Activated CD8-positive, alpha-beta T cell treated with anti-CD3 and anti-CD28 coated beads for 36 hours (primary cell): ENCODE measurements around the gene UMOD. TPM values are rescaled to one million over a fixed set of nuclear protein-coding genes. Genes with fewer than 3 reads are reported as not detected.

Source experiments
- ATAC-seq: fragments of 200-7000 bp; cut with Tn5 transposase; one replicate; pipeline ENCODE4 v1.10.0; 2021; ENCODE audit warnings: mild to moderate bottlenecking, moderate library complexity
- CTCF ChIA-PET: fragments of 350-600 bp; sonication (Branson Sonifier 250); formaldehyde crosslinking; loops from one replicate; lab custom pipeline; 2021; ENCODE audit warnings: antibody characterized with exemption; lab: Charles Lee
- POLR2A ChIA-PET: fragments of 350-600 bp; sonication (Branson Sonifier 250); formaldehyde crosslinking; loops from one replicate; lab custom pipeline; 2021; ENCODE audit warnings: antibody characterized with exemption; lab: Charles Lee
- DNase-seq: peaks from one replicate; pipeline ENCODE4 v3.0.0-alpha.2; 2020
- H3K27ac Mint-ChIP-seq: one replicate; pipeline ENCODE4 v1.8.0; 2021; ENCODE audit warnings: mild to moderate bottlenecking, mixed read lengths
- H3K27me3 Mint-ChIP-seq: one replicate; pipeline ENCODE4 v1.8.0; 2021; ENCODE audit warnings: mixed read lengths
- H3K36me3 Mint-ChIP-seq: one replicate; pipeline ENCODE4 v1.8.0; 2021; ENCODE audit warnings: low read depth, mixed read lengths
- H3K4me1 Mint-ChIP-seq: one replicate; pipeline ENCODE4 v1.8.0; 2021; ENCODE audit warnings: low read depth, mixed read lengths
- H3K4me3 Mint-ChIP-seq: one replicate; pipeline ENCODE4 v1.8.0; 2021; ENCODE audit warnings: mild to moderate bottlenecking, moderate library complexity, mixed read lengths
- H3K9me3 Mint-ChIP-seq: one replicate; pipeline ENCODE4 v1.8.0; 2021; ENCODE audit warnings: mixed read lengths
- intact Hi-C: fragments of 100-400 bp; cut with micrococcal nuclease; formaldehyde crosslinking; loops from one replicate; pipeline ENCODE4 v1.10.0; 2022
- total RNA-seq, 2 experiments: library from RNA; stranded (reverse); gene quantifications; one replicate each; pipeline ENCODE4 v1.2.3, GENCODE V29; 2021
- TF ChIP-seq, protein P1 (sequence below): fragments of 200-600 bp; IDR thresholded peaks from one replicate; pipeline ENCODE4 v1.8.0; 2022; ENCODE audit warnings: antibody characterized with exemption, mild to moderate bottlenecking

Gene UMOD
- total RNA-seq, 2 experiments from 2014 or later: not detected

DNA sequence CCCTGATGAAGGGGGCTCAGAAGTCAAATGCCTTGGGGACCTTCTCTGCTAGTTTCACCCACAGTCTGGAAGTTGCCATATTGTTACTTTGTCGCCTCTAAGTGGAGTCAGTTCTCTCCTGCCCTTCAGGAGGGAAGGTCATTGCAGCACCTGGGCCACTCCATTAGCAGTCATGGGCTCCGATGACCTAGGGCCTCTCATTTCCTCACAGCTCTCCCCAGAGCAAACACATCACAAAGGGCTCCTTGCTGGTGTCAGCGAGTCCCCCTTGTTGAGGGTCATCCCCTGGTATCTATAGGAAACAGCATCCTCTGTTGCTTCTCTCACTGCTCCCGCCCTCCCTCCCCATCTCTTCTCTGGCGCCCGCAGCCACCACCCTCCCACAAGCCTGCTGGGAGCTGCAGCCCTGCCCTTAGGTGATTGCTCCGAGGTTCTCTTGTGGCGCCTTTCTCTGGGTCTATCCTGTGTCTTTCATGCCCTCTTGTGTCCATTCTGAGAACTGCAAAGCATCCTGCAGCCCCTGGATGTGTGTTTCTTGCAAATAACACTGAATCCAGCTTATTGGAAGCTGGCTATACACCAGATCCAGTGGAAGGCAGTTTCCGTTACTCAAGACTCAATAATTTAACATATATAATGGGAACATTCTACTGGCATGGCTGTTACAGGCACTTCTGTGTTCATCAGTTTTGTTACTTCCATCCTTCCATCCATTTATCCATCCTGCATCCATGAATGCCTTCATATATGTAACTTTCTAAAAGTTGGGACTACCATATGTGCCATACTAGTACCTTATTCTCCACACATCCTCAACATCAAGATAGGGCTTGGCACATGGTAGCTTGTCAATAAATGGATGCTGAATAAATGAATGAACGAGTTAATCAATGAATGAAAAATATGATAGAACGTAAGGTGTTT lies 30.9 kb upstream of the UMOD start:
- H3K27me3 Mint-ChIP-seq: peaks cover 17% of the 10 kb centered on the region
- no peaks in the 10 kb centered on the region for H3K36me3 Mint-ChIP-seq
- no peak overlapping the region for H3K4me3 Mint-ChIP-seq
- H3K9me3 Mint-ChIP-seq: no peaks in the 10 kb centered on the region
- ChIA-PET CTCF (interaction anchor here (0.8 to 4.9 kb wide), 9 partner anchors 9 to 536 kb away, joined by 3 to 106 read pairs (median 5); no protein-coding TSS in a partner anchor), POLR2A (interaction anchor here (0.5 kb wide), 1 partner anchor 409 kb away, joined by 3 read pairs; no protein-coding TSS in a partner anchor)
- DNase-seq (peak; percentile 65), ATAC-seq (peak; percentile 88)
- intact Hi-C loops: loop anchor here (5.0 kb wide), 1 partner anchor 476 kb away; no protein-coding TSS in a partner anchor
- H3K4me1 Mint-ChIP-seq: no peaks in the 10 kb centered on the region
- TF ChIP-seq, protein P1, sequence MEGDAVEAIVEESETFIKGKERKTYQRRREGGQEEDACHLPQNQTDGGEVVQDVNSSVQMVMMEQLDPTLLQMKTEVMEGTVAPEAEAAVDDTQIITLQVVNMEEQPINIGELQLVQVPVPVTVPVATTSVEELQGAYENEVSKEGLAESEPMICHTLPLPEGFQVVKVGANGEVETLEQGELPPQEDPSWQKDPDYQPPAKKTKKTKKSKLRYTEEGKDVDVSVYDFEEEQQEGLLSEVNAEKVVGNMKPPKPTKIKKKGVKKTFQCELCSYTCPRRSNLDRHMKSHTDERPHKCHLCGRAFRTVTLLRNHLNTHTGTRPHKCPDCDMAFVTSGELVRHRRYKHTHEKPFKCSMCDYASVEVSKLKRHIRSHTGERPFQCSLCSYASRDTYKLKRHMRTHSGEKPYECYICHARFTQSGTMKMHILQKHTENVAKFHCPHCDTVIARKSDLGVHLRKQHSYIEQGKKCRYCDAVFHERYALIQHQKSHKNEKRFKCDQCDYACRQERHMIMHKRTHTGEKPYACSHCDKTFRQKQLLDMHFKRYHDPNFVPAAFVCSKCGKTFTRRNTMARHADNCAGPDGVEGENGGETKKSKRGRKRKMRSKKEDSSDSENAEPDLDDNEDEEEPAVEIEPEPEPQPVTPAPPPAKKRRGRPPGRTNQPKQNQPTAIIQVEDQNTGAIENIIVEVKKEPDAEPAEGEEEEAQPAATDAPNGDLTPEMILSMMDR: peak; percentile 81
- no peak overlapping the region for H3K27ac Mint-ChIP-seq

- Mint-ChIP-seq H3K4me1 (no peaks in the 10 kb centered on the region), H3K9me3 (no peaks in the 10 kb centered on the region), H3K27me3 (peaks cover 14% of the 10 kb centered on the region), H3K4me3 (no peak overlapping the region), H3K36me3 (no peaks in the 10 kb centered on the region), H3K27ac (no peak overlapping the region)
- CTCF ChIA-PET: interaction anchor here (1.3 to 4.9 kb wide), 4 partner anchors 8 to 475 kb away, joined by 5 to 106 read pairs (median 21); no protein-coding TSS in a partner anchor
- ATAC-seq: no peak
- no peak for DNase-seq
- TF ChIP-seq, protein P1: no peak
- POLR2A ChIA-PET: no interaction called here
- intact Hi-C loops: loop anchor here (5.0 kb wide), 1 partner anchor 475 kb away; no protein-coding TSS in a partner anchor
These were observed 29.9 kb upstream of the UMOD start for GRCh38 chr16:20382202-20382948.

DNA sequence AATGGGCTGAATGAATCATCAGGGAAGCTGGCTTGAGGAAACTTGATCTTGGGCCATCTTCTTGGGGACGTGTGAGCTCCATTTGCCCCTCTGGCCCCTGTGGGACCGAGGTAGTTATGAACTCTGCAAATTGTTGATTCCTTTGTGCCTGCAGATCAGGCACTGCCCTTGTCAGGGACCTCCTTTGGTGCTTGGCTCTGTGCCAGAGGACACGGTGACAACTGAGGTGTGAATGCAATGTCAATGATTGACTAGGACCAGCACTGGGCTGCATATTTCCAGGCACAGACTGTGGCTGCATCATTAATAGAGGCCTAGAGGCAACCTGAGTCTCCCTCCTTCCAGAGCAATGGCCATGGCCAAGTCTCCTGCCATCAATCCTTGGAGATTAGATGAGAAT lies 28.3 kb upstream of the UMOD start:
- CTCF ChIA-PET: interaction anchor here (1.4 kb wide), 1 partner anchor 473 kb away, joined by 4 read pairs; no protein-coding TSS in a partner anchor
- intact Hi-C loops: loop anchor here (5.0 kb wide), 1 partner anchor 473 kb away; no protein-coding TSS in a partner anchor
- no peak for ATAC-seq

GRCh38 chr16:20377181-20377580 lies 24.7 kb upstream of the UMOD start:
- POLR2A ChIA-PET: no interaction called here
- H3K9me3 Mint-ChIP-seq: no peaks in the 10 kb centered on the region
- H3K4me3 Mint-ChIP-seq: no peak overlapping the region
- no peak overlapping the region for H3K27ac Mint-ChIP-seq
- TF ChIP-seq, protein P1: no peak
- intact Hi-C loops: no loop called here
- no peak for DNase-seq
- H3K27me3 Mint-ChIP-seq: peaks cover 4% of the 10 kb centered on the region
- H3K36me3 Mint-ChIP-seq: no peaks in the 10 kb centered on the region
- no peak for ATAC-seq
- CTCF ChIA-PET: interaction anchor here (0.6 to 2.7 kb wide), 3 partner anchors 8 to 474 kb away, joined by 3 to 21 read pairs (median 3); no protein-coding TSS in a partner anchor
- H3K4me1 Mint-ChIP-seq: no peaks in the 10 kb centered on the region

More for the DNA sequence above, 28.3 kb upstream of the UMOD start:
- Mint-ChIP-seq H3K27me3 (peaks cover 4% of the 10 kb centered on the region), H3K9me3 (no peaks in the 10 kb centered on the region), H3K27ac (no peak overlapping the region), H3K36me3 (no peaks in the 10 kb centered on the region), H3K4me1 (no peaks in the 10 kb centered on the region), H3K4me3 (no peak overlapping the region)
- no peak for DNase-seq
- TF ChIP-seq, protein P1: no peak
- POLR2A ChIA-PET: no interaction called here
